ENCODE data around the gene ADAM8.
A peak's percentile ranks its signal among the peaks of the same experiment; 100 is the strongest.

Gene ADAM8

DNA sequence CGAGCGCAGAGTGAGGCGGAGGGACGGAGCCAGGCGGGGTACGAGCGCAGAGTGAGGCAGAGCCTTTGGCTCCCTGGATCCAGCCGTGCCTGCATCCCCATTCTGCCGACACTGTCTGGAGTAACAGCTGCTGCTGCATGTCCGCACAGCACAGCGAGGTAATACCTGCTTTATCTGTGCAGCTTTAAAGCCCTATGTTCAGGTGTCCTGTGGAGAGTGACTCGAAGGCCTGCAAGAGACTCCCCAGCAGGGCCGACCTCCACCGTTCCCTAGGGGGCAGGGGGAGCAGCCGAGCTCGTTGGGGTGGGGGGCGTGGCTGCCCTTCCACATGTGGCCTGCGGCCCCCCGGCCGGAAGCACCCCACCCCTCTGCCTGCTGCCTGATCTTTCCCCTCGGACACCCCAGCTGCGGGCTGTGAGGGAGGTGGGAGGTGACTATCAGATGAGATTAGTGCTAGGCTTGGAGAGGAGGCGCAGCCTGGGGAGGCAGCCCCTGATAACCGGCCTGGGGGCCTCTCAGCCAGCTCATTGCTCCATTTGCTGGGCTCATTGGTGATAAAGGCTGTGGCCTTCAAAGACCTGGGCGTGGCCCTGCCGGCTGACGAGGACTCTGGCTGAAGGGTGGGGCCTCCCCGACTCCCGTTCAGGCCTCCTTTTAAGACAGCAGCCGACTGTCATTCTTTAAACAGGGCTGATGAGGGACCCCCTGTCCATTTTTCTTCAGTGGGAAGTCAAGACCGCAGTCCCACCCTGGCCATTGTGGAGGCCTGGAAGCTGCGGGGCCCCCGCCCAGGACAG is 31.0 kb downstream of the ADAM8 start:
- TF ChIP-seq USF1 (IDR thresholded peaks at IDR 0.05) (no peak), CREB1 (IDR thresholded peaks at IDR 0.05; ENCODE audit: low read depth) (no peak), ZBTB7A (IDR thresholded peaks at IDR 0.05; ENCODE audit: low read depth) (no peak)

DNA sequence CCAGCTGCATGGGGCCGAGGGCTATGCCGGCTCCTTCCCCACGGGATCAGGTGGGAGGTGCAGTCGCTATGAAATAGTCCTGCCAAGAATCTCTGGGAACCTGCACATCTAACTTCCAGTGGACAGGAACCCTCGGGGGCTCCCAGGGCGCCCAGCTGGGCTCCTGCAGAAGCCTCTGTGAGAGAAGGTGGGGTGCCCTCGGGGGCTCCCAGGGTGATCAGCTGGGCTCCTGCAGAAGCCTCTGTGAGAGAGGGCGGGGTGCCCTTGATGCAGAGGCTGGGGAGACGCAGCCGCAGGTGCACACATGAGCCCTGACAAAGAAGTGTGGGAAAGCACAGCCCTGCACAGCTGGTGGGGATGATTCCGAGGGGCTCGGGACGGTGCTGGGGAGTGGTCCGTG is 33.1 kb downstream of the ADAM8 start:
- TF ChIP-seq TCF12 (IDR thresholded peaks at IDR 0.05; ENCODE audit: low read depth) (no peak), EGR1 (IDR thresholded peaks at IDR 0.05) (no peak), NFIC (IDR thresholded peaks at IDR 0.05) (no peak), TEAD4 (IDR thresholded peaks at IDR 0.05) (no peak), FOXM1 (IDR thresholded peaks at IDR 0.05; ENCODE audit: borderline replicate concordance, low read depth) (no peak), CREB1 (IDR thresholded peaks at IDR 0.05; ENCODE audit: low read depth) (no peak), MAX (IDR thresholded peaks at IDR 0.05) (no peak), YY1 (IDR thresholded peaks at IDR 0.05; ENCODE audit: low read depth) (no peak), TAF1 (IDR thresholded peaks at IDR 0.05; ENCODE audit: low read depth) (no peak), ZBTB7A (IDR thresholded peaks at IDR 0.05; ENCODE audit: low read depth) (no peak), USF1 (IDR thresholded peaks at IDR 0.05) (no peak), RAD21 (IDR thresholded peaks at IDR 0.05; ENCODE audit: low read depth) (no peak), CEBPB (IDR thresholded peaks at IDR 0.05) (no peak), REST (IDR thresholded peaks at IDR 0.05; ENCODE audit: low read depth) (no peak), EP300 (IDR thresholded peaks at IDR 0.05; ENCODE audit: borderline replicate concordance) (no peak)

DNA sequence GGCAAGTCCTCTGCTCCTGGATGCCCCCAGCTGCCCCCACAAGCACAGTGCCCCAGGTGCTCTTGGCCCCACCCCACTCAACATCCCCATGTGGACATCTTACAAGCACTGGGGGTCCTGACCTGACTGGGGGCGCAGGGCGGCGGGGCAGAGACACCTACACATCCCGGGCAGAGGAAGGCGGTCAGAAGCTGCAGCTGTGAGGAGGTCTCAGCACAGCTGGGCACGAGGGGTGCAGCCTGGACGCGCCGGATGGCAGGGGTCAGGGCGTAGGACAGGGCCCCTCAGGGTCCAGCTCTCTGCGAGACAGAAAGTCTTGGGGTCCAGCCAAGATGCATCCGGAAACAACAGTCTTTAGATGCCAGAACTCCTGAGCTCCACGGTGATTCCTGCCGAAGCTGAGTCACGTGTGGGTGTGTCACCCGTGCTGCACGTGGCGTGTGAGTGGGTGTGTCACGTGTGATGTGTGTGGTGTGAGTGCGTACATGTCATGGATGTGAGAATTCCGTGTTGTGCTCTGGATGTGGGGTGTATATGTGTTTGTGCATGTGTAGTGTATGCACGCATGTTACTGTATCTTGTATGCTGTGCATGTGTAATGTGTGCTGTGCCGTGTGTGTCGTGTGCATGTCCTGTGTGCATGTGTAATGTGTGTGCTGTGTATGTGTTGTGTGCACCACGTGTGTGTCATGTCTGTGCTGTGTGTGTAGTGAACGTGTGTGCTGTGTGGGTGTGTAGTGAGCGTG is 33.9 kb downstream of the ADAM8 start:
- no peak for TF ChIP-seq NFIC (IDR thresholded peaks at IDR 0.05)
- peak; percentile 65 for TF ChIP-seq USF1 (IDR thresholded peaks at IDR 0.05)

- peak; percentile 28; the same call in 1 of the 2 replicates for TF ChIP-seq REST (IDR thresholded peaks at IDR 0.05; ENCODE audit: low read depth)
- no peak for TF ChIP-seq CEBPB (IDR thresholded peaks at IDR 0.05)
Observed at GRCh38 chr10:133241501-133242205, 35.0 kb downstream of the ADAM8 start.

DNA sequence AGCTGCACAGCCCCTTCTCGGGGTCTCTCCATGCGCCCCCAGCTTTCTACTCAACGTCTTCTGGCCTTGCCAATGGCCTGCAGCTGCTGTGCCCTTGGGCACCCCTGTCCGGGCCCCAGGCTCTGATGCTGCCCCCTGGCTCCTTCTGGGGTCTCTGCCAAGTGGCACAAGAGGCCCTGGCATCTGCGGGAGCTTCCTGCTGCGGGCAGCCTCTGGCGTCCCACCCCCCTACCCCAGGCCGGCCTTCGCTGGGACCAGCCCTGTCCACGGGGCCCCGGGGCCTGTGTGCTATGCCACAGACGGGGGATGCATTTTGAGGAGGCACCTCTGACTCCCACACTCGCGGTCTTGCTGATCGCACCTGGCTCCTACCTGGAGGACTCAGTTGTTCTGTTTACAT is 36.7 kb downstream of the ADAM8 start:
- TF ChIP-seq NFIC (IDR thresholded peaks at IDR 0.05) (no peak), FOXM1 (IDR thresholded peaks at IDR 0.05; ENCODE audit: borderline replicate concordance, low read depth) (no peak), EGR1 (IDR thresholded peaks at IDR 0.05) (no peak), RAD21 (IDR thresholded peaks at IDR 0.05; ENCODE audit: low read depth) (no peak), TAF1 (IDR thresholded peaks at IDR 0.05; ENCODE audit: low read depth) (no peak), MAX (IDR thresholded peaks at IDR 0.05) (no peak), TEAD4 (IDR thresholded peaks at IDR 0.05) (no peak), USF1 (IDR thresholded peaks at IDR 0.05) (no peak), CEBPB (IDR thresholded peaks at IDR 0.05) (no peak), CREB1 (IDR thresholded peaks at IDR 0.05; ENCODE audit: low read depth) (no peak), TCF12 (IDR thresholded peaks at IDR 0.05; ENCODE audit: low read depth) (no peak), REST (IDR thresholded peaks at IDR 0.05; ENCODE audit: low read depth) (no peak), EP300 (IDR thresholded peaks at IDR 0.05; ENCODE audit: borderline replicate concordance) (no peak), YY1 (IDR thresholded peaks at IDR 0.05; ENCODE audit: low read depth) (no peak), ZBTB7A (IDR thresholded peaks at IDR 0.05; ENCODE audit: low read depth) (no peak)

Data from Ishikawa (cell line).